ENCODE measurements around the gene SMDT1.
A peak's percentile ranks its signal among the peaks of the same experiment; 100 is the strongest.

SMDT1 gene, protein sequence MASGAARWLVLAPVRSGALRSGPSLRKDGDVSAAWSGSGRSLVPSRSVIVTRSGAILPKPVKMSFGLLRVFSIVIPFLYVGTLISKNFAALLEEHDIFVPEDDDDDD

DNA sequence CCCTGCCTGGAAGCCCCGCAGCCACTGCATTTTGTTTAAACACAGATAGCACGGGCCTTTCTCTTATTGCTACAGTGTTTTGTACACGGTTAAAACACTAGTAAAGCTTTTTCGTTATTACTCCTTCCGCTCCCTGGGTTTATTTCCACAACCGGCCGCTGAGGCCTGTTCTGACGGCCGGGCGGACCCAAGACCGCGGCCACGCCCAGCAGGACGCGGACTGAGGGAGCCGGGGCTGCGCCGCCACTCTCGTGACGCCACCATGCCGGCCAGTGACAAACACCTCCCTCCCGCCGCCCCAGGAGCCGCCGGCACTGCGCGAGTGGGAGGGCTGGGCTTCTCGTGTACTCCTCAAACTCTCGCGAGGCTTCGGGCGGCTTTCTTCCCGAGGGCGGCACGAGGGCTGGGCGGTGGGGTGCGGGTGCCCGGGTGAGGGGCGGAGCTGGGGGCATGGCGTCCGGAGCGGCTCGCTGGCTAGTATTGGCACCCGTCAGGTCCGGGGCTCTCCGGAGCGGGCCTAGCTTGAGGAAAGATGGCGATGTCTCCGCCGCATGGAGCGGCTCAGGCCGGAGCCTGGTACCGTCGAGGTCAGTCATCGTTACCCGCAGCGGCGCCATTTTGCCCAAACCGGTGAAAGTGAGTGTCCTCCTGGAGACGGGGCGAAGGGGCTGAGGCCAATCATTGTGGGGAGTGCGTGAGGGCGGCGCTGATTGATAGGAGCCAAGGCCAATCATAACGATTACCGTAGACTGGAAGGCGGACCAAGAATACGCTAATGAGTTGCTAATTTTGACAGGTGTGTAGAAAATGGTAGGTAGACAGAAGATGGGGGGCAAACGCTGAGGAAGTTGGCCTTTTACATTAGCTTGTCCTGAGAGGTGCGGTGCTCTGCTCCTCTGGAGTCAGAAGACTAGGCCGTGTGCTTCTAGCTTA, at the start of gene SMDT1:
Gene SMDT1 (plus strand): TSS at position 382 of the 933 bp plus-strand sequence. CDS start 69 bp downstream, at position 451.
- peak; percentile 95 to 97 (median 95) for DNase-seq

DNA sequence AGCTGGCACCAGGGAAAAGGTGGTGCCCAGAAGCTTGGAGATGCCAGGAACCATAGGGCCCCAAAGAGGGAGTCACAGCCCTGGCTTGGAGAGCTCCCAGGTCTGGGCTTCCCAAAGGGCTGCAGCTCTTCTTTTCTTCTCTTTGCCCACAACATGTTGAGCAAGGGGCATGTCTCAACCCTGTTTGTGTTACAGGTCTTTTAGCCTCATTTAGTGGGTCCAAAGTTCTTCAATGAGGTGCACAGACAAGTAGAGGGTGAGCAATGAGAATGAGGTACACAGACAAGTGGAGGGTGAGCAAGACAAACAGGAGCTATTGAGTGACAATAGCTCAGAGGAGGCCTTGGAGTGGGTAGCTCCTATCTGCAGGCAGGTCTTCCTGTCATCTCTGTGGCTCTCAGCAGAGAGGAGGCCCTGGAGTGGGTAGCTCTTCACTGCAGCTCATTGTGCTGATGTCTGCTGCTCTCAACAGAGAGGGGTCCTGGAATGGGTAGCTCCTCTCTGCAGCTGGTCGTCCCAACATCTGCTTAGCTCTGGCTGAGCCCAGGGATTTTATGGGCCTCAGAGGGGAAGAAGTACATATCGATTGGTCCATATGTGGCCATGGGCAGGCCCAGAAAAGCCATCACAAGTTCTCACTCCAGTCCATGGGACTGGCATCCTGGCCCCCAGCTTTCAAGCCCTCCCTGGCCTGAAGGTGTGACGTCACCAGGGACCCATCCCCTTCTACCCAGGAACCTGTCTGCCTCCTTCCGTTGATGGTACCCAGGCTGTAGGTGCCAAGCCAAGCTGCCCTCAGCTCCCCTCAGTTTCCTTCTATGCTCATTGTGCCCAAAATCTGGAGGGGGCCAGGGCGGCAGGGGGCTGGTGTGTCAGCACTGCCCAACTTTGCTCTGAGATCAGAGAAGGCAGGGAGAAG, 46.0 kb upstream of the SMDT1 start:
- DNase-seq: no peak

DNA sequence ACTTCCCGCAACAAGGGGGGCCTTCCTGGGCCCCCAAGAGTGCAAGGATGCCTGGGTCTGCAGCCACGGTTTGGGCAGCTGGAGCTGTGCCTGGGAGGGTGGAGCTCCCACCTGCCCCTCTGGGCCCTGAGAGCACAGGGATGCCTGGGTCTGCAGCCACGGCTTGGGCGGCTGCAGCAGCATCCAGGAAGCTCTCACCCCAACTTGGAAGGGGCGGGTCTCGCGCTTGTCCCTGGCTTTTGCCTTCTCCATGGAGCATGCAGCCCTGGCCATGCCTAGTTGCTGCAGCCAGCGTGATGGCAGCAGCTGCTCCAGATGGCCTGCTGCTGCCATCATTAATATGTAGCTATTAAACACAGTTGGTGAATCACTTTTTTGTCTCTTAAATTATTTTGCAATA, 44.2 kb upstream of the SMDT1 start:
- DNase-seq: no peak

DNA sequence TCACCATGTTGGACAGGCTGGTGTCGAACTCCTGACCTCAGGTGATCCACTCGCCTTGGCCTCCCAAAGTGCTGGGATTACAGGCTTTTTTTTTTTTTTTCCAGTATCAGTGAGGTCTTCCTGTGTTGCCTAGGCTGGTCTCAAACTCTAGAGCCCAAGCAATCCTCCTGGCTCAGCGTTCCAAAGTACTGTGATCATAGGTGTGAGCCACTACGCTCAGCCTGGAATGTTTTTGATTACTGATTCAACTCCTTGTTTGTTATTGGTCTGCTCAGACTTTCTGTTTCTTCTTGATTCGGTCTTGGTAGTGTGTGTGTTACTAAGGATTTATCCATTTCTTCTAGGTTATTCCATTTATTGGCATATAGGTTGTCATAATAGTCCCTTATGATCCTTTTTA, 40.2 kb upstream of the SMDT1 start:
- DNase-seq: no peak

DNA sequence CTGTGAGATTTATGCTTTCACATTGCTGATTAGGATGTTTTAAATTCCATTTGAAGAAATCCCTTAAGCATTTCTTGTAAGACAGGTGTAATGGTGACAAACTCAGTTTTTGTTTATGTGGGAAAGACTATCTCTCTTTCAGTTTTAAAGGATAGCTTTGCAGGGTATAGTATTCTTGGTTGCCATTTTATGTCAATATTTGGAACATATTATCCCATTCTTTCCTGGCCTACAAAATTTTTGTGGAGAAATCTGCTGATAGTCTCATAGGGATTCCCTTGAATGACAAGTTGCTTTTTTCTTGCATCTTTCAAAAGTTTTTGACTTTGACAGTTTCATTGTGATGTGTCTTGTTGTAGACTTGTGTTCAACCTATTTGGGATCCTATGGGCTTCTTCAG, 37.7 kb upstream of the SMDT1 start:
- DNase-seq: no peak

DNA sequence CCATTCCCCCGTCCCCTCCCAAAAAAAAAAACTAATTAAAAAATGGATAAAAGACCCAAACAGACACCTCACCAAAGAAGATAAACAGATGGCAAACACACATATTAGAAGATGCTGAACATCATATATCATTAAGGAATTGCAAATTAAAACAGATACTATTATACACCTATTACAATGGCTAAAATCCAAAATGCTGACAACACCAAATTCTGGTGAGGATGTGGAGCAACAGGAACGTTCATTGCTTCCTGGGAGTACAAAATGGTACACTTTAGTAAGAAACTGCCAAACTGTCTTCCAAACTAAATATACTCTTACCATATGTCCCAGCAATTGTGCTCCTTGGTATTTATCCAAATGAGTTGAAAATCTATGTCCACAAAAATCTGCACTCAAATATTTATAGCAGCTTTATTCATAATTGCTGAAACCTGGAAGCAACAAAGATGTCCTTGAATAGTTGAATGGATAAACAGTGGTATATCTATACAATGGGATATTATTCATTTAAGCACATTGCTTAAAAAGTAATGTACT, 28.8 kb upstream of the SMDT1 start:
- no peak for DNase-seq

DNA sequence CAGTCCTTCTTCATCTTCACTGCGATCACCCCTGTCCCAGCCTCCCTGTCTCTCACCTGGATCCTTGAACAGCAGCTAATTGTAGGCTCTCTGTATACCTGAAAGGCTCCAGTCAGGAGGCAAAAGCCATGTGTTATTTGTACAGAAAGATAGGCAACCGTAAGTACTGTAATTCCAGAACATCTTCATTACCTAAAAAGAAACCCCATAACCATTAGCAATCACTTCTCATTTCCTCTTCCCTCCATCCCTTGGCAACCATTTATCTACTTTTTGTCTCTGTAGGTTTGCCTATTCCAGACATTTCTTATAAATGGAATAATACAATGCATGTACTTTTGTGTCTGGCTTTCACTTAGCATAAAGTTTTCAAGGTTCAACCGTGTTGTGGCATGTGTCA, 26.7 kb upstream of the SMDT1 start:
- no peak for DNase-seq

DNA sequence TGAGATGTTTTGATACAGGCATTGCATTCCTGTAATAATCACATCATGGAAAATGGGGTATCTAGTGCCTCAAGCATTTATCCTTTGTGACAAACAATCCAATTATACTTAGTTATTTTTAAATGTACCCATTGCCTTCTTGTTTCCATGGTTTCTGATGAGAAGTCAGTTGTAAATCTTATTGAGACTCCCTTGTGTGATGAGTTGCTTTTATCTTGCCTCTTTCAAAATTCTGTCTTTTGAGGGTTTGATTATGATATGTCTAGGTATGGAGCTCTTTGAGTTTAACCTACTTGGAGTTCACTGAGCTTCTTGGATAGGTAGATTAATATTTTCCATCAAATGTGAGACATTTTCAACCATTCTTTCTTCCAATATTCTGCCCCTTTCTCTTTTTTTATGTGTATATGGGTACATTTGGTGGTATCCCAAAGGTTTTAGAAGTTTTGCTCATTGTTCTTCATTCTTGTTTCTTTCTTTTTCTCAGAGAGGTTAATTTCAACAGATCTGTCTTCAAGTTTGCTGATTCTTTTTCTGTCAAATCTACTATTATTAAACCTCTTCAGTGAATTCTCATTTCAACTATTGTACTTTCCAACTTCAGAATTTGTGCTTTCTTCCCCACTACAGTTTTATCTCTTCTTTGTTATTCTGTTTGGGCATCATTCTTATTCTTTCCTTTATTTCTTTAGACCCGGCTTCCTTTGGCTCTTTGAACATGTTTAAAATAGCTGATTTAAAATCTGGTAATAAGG, 22.6 kb upstream of the SMDT1 start:
- no peak for DNase-seq

DNA sequence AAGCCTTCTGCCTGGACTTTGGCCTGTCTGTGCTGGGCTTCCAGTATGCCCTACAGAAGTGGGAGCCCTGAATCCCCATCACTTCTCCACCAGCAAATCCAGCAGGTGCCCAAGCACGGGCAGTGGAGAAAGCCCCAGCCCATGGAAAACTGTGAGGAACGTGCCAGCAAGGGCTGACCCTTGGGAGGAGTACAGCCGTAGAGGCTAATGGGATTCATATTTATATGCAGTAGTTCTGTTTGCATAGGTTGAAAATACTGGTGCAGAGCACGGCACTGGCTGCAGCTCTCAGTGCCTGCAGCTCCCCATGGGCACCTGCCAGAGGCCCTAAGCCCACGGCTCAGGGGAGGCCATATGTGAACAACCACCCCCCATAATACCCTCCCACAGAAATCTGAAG, 19.0 kb upstream of the SMDT1 start:
- DNase-seq: no peak

DNA sequence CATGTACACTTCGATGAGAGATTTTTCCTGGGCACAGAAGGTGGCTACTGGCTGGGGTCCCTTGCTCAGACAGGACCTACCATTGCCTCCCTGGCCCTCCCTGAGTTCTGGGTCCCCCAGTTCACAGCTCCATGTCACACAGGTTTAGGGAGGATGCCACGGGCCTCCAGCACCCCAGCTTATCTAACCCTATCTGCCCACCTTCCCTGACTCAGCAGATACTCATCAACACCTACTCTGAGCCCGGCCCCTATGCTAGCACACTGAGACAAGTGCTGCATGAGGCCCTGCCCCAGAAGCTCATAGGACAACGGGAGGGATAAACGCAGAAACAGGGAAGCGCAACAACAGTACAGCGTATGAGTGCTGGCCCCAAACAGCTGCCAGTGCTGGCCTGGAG, 18.5 kb upstream of the SMDT1 start:
- no peak for DNase-seq

DNA sequence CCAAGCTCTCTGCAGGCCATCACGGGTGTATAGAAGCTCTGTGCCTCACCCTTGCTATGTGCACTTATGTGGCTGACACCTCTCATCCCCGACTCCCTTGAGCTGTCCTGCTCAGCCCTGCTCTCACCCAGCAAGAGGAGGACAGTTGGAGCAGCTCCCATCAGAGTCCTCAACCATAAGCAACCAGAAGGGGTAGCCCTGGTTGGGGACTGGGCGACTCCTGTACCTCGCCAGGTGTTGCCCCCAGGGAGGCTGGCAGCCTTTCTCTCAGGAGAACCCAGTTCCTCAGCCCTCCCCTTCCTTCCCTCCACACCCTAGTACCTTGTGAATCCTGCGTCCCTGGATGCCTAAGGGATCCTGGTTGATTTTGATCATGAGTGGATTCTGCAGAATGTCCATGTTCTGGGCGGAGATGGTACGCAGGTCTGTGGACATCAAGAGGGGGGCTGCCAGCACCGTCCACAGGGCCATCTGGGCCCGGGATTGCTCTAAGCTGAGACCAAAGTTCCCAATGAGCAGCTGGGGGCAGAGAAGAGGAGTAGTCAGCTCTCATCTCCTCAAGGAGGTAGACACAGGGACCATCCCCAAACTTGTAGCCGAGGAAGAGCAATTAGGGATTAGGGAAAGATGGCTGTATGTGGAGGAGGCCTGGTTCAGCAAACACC, 16.9 kb upstream of the SMDT1 start:
- DNase-seq: no peak

DNA sequence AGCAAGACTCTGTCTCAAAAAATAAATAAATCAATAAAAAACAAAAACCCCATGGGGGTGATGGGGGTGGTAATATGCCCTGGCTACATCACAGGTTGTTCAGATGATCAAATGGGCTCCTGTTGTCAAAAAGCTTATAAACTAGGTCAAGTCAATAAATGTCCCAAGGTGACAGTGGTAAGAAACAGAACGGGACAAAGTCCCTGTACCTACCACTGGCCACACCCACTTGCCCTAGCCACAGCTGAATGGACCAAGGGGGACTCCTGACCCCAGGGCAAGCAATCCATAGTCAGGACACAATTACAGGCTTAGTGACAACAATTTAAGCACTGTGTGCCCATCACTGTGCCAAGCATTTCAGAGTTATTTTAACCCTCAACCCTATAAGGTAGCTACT, 14.9 kb upstream of the SMDT1 start:
- no peak for DNase-seq

DNA sequence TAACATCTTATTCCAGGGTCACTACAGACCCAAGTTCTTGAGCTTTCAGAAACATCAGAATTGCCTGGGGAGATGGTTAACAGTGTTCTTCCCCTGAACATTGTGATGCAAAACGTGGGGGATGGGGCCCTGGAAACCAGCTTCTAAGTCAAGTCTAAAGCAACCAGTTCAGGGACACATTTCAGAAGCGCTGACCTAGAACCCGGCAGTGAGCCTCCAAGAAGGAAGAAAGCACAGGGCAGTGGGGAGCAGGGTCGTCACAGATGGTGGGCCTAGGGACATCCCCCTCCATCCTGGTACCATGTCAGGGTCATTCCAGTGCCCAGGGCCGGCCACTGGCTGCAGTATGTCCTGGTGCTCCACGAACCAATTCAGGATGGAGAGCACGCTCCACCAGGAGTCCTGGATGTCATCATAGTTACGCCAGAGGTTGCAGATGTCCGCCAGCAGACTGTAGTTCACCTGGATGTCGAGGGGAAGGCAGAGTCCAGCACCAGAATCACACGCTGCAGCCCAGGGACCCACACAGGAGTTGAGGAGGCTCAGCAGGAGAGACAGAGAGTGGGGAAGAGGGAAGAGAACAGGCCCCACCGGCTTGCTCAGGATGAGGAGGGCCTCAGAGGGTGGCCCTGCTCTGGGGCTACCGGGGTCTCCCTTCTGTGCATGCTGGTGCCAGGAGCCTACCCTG, 13.9 kb upstream of the SMDT1 start:
- no peak for DNase-seq

DNA sequence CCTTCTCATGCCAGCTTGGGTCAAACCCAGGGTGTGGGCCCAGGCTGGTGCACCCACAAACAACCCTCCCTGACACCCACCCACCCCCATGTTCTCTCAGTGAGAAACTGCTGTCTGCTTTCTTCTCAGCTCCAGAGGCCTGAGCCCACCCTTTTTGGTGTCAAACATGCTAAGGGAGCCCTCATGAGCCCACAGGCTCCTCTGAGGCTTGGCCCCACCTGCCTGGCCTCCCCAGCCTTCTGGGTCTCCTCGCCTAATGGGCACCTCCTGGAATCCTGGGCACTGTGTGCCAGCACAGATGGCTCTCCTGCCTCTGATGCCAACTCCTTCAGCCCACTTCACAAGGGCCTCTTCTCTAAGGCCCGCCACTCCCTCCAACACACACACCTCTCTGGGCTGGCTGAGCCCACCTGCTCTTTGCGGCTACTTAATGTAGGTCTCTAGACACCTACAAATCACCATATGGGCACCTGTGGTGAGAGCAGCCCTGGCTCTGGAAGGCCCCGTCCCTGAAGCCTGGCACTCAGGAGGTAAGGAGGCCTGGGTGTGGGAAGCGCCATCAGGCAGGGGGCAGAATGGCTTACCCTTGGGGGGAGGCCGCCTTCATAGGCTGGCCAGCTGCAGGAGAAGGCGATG, 13.3 kb upstream of the SMDT1 start:
- no peak for DNase-seq

DNA sequence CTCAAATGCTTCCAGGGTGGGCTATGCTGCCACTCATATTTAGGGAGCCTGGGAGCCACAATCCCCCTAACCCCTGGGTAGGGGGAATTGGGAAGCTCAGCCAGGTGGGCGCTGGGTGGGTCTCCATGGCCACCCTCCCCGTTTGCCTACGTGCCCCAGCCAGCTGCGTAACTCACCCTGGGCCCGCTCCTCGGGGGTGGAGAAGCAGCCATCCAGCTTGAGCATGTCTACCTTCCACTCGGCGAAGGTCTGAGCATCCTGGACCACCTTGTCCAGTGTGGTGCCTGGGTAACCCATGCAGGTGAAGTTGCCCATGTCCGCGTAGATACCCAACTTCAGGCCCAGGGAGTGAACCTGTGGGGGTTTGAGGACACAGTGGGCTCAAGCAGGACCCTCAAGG, 12.6 kb upstream of the SMDT1 start:
- DNase-seq: no peak

DNA sequence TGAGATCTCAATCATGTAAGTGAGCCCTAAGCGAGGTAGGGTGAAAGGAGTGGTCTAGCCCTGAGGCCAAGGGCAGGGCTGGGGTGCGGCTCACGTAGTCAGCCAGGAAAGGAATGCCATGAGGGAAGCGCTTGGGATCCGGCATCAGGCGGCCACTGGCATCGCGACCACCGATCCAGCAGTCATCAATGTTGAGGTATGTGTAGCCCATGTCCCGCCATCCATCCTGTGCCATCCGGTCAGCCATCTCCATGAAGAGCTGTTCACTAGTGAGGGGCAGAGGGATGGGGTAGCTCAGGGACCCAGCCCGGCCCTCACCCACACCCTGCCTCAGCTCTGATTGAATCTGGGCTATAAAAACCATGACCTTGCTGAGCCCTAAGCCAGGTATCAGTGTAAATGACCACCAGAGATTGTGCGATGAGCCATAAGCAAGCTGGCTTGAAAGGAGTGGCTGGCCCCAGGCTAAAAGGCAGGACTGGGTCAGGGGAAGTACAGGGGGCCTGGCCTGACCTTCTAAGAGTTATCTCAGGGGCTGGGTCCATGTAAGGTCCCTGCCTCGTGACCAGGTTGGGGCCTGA, 11.7 kb upstream of the SMDT1 start:
- DNase-seq: no peak

DNA sequence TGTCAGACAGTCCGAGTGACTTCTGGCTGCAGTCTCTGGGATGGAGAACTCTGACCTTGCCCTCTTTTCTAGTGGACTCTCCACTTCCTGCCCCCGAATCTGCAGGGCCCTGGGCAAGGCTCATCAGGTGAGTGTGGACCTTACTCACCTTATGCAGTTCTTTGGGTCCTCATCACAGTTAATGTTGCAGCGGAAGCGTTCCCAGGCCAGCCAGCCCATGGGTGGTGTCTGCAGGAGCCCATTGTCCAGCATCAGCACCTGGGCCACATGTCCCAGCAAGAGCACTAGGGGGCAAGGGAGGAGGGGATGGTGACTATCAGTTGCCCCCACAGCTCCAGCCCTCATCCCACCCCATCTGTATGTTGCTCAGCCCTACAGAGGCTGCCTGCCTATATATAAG, 11.2 kb upstream of the SMDT1 start:
- DNase-seq: no peak

DNA sequence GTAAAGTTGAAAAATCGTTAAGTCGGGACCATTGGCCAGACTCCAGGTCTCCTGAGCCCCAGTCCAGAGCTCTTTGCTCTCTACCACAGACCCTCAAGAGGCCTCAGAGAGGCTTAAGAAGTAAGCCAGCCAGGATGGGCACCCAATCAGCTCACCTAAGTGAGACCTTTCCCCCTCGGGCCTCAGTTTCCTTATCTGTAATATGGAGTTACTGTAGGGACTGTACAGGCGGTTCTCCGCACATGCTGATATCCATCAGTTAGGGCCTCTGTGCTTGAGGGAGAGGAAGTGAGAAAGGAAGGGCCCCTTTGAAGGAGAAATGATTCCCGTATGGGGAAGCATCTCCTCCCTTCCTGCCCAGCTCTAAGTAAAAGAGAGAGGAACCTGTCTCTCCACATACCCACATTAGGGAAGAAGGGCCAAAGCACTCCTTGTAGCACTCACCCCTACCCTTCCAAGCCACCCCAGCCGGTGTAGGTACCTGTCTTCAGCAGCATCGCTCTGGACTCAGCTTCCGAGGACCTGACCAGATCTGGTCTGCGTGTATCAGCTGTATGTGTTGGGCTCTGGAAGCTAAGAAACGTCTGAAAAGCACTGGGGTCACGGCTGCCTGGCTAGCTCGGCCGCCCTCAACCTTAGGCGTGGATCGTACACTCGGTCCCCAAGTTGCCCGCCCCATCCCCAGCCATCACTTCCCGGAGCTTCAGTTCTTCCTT, 9.5 kb upstream of the SMDT1 start:
- no peak for DNase-seq

DNA sequence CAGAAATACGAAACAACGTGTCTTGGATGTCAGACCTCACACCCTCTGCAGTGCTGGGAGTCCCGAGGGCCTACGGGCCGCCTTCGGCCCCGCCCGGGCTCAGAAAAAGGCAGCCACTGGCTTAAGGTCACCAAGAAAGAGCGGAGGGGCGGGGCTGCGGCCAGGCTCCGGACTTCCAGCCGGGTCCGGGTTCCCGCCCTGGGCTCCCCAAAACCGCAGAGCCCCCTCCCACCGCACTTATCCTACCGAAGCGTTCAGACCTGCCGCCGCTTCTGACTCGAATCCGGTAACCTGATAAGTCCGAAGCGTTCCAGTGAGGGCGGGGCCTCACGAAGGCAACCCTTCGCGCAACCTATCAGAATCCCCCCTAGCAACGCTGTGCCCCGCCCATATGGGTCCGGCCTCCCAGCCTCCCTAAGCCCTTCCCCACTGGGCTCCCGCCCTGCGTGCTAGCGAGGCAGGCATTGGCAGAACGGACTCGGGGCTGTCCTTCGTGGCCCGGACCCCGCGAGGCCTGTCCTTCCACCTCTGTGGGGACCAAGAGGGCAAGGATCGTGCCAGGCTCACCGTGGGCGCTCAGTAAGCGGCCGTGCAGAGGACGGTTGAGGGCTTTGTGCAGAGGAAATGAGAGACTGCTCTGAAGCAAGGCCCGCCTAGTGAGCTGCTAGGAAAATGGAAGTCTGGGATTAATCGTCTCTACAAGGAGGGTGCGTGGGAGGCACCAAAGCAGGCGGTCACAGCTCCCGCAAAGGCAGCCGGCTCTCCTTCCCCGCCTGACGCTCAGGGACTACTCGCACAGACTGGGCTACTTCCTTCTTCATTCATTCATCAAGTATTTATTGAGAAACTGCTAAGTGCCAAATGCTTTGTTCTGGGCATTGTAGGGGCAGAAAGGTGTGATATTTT, 8.7 kb upstream of the SMDT1 start, which contains the start of gene NAGA:
Gene NAGA (minus strand): TSS at position 296 of the 906 bp plus-strand sequence. CDS start 515 bp downstream, outside the sequence.
- peak; percentile 89 to 96 (median 92) for DNase-seq
